HG03095 (cell line): ENCODE measurements around the gene AHCY.
"Not testable (repeated sequence)": the region's sequence is repeated elsewhere in the genome, so short reads cannot be mapped to it uniquely, and the experiment has no call there.

ENCODE experiments used
- ATAC-seq: cut with Tn5 transposase; IDR thresholded peaks from one replicate; pipeline ENCODE4 v1.9.1; 2021; ENCODE audit warnings: moderate library complexity; ENCODE audit not compliant: unreplicated experiment

Gene AHCY

DNA sequence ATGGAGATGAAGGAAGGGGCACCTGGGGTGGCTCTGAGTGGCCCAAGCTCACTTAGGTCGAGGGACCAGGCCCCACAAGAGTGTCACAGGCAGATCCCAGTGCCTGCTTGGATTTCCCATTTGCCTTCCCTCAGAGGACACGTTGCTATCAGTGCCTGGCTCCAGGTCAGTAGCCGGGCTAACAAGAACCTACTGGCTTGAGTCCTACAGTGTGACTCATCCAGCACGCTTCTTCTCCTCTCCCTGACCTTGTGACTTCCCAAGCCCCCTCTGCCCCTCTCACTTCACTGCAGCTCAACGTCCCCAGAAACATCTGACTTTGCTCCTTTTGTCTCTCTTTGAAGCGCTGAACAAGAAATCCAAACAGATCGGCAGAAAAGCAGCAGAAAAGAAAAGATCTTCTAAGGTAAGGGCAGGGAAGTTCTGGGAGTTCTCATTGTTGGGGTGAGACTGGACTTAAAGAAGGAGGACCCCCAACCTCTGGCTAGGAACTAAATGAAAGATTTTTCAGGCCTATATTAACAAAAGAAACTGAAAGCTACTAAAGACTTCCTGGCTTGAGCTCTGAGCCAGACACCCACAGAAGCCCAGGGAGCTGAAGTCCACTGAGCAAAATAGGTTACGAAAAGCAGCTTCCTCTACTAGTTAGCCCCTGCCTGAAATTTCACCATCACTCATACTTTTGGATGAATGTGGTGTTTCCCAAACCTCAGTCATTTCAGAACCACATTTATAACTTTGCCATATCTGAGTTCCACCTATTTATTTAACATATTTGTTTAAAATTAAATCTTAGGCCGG, 40.5 kb downstream of the AHCY start:
- ATAC-seq: no peak

DNA sequence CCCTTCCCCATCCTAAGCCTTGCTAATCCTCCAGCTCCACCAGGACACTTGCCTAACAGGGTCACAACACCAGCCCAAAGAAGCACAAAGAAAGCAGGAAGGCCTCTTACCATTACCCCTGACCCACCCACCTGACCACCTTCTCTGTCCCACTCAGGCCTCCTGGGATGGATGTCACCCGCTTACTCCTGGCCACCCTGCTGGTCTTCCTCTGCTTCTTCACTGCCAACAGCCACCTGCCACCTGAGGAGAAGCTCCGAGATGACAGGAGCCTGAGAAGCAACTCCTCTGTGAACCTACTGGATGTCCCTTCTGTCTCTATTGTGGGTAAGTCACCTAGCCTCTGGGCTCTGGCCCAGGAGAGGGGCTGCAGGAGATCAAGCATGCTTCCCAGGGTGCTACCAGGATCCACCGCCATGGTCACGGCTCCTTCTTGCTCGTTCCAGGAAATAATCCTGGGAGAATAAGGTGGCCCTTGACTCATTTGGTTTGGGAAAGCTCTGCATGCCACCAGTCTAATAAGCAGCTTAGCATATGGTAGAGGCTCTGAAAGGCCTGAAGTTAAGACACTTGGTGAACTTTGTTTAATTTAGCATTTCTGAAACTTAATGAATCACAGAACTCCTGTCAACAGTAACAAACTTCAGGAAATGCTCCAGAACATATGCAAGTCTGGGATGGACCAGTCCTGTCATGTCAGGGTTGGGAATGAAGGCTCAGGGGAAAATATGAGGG, 42.8 kb downstream of the AHCY start:
- ATAC-seq: no peak

GRCh38 chr20:34256629-34257124, 46.5 kb downstream of the AHCY start:
- no peak for ATAC-seq

- no peak for ATAC-seq
These were observed 48.2 kb downstream of the AHCY start for GRCh38 chr20:34254979-34255378.

- ATAC-seq: not testable (repeated sequence)
These were observed 50.6 kb downstream of the AHCY start for GRCh38 chr20:34252431-34253086.

- ATAC-seq: no peak
These were observed 51.5 kb downstream of the AHCY start for GRCh38 chr20:34251619-34252018.

DNA sequence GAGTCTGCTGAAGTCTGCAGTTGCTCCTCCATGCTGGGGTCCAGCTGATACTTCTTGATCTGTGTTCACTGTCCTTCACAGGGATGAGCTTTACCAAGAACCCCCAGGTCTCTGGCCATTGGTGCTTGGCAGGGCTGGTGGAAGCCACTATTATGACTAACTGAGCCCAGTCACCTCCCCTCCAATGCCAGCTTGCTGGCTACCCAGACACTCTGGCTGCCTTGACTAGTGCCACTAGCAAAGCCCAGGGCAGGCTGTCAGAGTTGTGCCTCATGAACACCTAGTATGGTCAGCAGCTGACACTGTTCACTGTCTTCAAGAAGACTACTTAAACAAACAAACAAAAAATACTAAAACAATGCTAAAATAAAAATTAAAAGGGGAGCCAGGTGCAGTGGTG, 53.1 kb downstream of the AHCY start:
- ATAC-seq: no peak

DNA sequence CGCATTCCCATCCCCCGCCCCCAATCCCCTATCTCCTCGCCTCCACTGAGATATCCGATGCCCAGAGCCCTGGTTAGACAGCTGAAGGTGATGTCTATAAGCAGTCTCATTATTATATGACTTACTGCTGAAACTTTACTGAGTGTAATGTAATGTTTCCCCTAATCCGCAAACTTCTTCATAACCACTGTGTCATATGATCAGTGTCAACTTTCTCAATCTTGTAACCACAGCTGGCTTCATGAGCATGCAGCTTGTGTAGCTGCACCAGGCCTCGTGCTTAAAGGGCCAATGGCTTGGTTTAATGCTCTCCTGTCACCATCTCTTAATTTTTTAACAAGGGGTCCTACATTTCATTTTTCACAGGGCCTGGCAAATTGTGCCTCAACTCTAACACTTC, 53.9 kb downstream of the AHCY start:
- ATAC-seq: peak; percentile 66

DNA sequence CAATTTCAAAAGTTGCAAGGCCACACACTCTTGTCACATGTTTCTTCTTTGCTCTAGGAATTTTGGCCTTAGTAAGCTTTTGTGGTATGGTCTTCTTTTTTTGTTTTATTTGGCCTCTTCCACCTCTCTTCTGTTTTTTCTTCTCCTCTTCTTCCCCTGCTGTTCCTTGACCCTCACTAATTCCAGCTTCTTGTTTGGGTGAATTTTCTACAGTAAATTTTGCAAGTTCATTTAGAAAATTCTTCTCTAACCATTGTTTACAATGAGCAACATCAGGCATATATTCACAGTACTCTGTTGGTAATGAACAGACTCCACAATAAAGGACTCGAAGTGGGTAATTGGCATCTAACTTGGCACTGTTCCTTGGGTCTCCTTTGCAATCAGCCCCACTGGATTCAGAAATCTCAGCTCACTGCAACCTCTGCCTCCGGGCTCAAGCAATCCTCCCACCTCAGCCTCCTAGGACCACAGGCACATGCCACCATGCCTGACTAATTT, 57.0 kb downstream of the AHCY start:
- ATAC-seq: no peak

DNA sequence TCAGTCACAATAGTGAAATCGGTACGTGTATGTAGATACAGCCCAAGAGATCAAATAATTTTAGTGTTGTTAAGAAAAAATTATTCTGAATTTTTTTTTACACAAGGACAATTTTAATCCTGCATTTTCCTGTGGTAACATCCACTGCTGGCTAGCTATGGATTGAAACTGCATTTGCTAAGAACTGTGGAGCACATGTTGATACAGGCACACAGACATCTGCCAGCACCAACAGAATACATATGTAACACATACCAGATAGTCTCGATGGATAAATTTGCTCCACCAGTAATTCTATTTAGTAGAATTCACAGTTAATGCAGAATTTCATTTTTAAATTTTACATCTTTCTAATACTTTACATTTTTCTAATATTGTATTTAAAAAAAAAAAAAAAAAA, 59.8 kb downstream of the AHCY start:
- ATAC-seq: no peak

- ATAC-seq: no peak
These were observed 60.3 kb downstream of the AHCY start for GRCh38 chr20:34242879-34243278.

- not testable (repeated sequence) for ATAC-seq
These were observed 61.1 kb downstream of the AHCY start for GRCh38 chr20:34242015-34242414.

DNA sequence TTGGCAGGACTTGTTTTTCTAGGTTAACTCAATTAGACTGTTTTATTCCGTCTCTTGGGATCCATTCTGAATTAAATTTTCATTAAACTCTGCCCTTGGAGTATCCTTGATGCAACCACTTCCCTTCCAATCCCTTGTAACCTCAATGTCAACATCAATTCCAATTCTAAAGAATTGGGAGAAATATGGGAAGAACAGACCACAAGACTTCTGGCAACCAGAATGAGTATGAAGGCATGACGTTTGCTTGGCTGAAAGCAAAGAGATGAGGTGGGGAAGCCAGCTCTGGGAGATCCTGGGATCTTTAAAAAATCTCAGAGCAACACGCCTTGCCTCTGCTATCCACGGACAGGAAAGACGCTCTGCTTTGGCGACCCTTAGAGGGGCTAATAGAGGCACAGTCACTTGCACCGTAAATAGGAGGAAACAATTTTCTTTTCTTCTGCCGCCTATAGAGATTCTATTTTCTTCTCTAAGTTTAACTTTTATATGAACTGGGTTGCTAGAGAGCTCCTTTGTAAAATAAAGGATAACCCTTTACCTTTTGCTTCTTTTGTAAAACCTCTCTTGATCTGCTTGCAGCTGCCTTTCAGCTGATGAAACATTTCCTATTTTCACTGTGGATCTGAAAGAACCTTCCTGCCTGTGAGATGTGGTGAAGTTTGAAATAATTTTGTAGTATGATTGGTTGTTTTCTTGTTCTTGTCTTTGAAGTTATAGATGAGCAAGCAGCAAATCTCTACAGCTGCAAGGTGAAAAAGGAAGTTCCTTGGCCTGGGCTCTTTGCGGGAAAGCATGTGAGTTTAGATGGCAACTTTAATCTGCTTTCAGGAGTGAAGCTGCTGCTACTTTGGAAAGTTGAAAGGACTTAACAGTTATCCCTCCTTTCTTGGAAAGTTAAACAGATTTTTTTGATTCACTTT, 62.2 kb downstream of the AHCY start, which contains the start of gene ASIP:
Gene ASIP, plus strand, starts transcription at position 731 of the 923 bp plus-strand sequence. CDS start 18,952 bp downstream, outside the sequence.
- ATAC-seq: no peak

- ATAC-seq: no peak
These were observed 63.0 kb downstream of the AHCY start for GRCh38 chr20:34240121-34240520.

DNA sequence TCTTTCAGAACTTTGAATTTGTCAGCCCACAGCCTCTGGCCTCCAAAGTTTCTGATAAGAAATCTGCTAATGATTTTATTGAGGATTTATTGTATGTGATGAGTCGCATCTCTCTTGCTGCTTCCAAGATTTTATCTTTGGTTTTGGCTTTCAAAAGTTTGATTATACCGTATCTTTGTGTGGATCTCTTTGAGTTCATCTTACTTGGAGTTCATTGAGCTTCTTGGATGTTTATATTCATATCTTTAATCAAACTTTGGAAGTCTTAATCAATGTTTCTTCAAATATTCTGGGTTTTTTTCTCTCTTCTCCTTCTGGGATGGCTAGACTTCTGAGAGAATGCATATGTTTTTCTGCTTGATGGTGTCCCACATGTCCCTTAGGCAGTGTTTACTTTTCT, 65.2 kb downstream of the AHCY start:
- ATAC-seq: no peak

DNA sequence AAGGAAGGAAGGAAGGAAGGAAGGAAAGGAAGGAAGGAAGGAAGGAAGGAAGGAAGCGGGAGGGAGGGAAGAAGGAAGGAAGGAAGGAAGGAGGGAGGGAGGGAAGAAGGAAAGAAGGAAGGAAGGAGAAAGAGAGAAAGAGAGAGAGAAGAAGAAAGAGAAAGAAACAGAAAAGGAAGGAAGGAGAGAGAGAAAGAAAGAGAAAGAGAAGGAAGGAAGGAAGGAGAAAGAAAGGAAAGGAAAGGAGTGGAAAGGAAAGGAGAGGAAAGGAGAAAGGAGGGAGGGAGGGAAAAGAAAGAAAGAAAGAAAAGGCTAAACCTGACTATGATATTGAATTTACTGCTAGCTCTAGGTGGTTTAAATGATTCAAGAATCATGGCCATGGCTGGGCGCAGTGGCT, 67.3 kb downstream of the AHCY start:
- no peak for ATAC-seq

- ATAC-seq: no peak
These were observed 69.5 kb downstream of the AHCY start for GRCh38 chr20:34233687-34234086.

DNA sequence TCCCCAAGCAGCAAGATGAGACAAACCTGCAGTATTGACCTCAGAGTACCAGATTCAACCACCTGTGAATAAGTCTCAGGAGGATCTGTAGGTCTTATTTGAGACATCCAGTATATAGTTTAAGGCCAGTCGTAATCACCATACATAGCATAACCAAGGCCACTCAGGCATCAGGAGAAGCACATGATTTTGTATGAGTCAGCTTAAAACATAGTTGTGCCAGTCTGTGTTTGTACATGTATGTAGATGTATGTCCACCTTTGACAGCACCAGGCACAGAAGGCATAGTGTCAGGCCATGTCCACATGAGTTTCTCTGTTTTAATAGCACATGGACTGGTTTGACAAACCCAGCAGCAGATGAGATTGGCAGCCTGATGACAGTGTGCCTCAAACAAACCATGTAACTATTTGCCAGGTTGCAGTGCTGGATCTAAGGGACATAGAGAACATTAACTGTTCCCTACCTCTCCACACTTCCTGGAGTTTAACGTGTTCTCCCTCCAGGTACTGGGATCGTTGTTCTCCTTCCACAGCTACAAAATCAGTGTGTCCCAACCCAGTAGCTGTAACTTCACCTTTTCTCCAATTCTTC, 70.6 kb downstream of the AHCY start:
- no peak for ATAC-seq

DNA sequence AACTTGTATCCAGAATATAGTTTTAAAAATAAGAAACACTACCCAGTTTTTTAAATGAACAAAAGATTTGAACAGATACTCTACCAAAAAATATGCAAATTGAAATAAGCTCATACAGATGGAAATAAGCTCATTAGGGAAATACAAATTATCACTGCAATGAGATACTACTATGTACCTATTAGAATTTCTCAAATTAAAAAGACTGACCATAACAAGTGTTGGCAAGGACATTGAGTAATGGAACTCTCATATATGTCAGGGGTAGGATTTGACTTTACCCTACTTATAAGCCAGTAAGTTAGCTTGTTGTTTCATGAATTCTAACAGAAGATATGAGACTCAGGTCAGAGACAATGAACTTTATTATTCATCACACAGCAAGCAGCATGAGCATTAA, 71.5 kb downstream of the AHCY start:
- ATAC-seq: no peak
